T-helper 2 cell (primary cell): ENCODE measurements around the gene INTS7.
A peak's percentile ranks its signal among the peaks of the same experiment; 100 is the strongest.

Experiments used
- DNase-seq, 5 experiments: peaks; one replicate each; pipeline versions ENCODE4 v3.0.0 to v3.0.0-alpha.2; 2012 to 2022
- total RNA-seq, 2 donors: gene quantifications; one replicate each; lab custom pipeline; 2026; lab: John Stamatoyannopoulos, UW

INTS7 gene
- total RNA-seq = 5.9 to 18.1 reads per million in 2 donors

GRCh38 chr1:212035123-212035834 is at the start of gene INTS7, which contains the start of gene DTL:
Gene INTS7, minus strand, starts transcription at chr1:212035557. Its CDS starts 120 bp downstream, at chr1:212035437.
Gene DTL, plus strand, starts transcription at chr1:212035748. Its CDS starts 143 bp downstream, at chr1:212035891.
- DNase-seq = peak; percentile 94 to 99 (median 97)

- peak in 1 of 5 experiments; percentile 72 for DNase-seq
Measured at GRCh38 chr1:212082765-212083406, 47.5 kb upstream of the INTS7 start.

- no peak for DNase-seq
Measured at GRCh38 chr1:212078826-212079225, 43.5 kb upstream of the INTS7 start.

GRCh38 chr1:212077028-212077427 is 41.7 kb upstream of the INTS7 start:
- DNase-seq = peak in 1 of 5 experiments; percentile 6

- no peak for DNase-seq
Measured at GRCh38 chr1:212074856-212075255, 39.5 kb upstream of the INTS7 start.

GRCh38 chr1:212074313-212074712 is 39.0 kb upstream of the INTS7 start:
- no peak for DNase-seq

- DNase-seq = peak in 1 of 5 experiments; percentile 6
Measured at GRCh38 chr1:212073490-212073889, 38.1 kb upstream of the INTS7 start.

- DNase-seq = no peak
Measured at GRCh38 chr1:212072047-212072446, 36.7 kb upstream of the INTS7 start.

GRCh38 chr1:212070720-212071302 is 35.5 kb upstream of the INTS7 start:
- peak in 2 of 5 experiments; percentile 31 to 45 for DNase-seq

- no peak for DNase-seq
Measured at GRCh38 chr1:212067787-212068186, 32.4 kb upstream of the INTS7 start.

- peak in 1 of 5 experiments; percentile 34 for DNase-seq
Measured at GRCh38 chr1:212062832-212063438, 27.6 kb upstream of the INTS7 start.

GRCh38 chr1:212060632-212061472 is 25.5 kb upstream of the INTS7 start:
- DNase-seq = no peak

GRCh38 chr1:212055333-212055732 is 20.0 kb upstream of the INTS7 start:
- no peak for DNase-seq

- DNase-seq = no peak
Measured at GRCh38 chr1:212053993-212054392, 18.6 kb upstream of the INTS7 start.

GRCh38 chr1:212045981-212046380 is 10.6 kb upstream of the INTS7 start:
- DNase-seq = no peak

GRCh38 chr1:212044851-212045250 is 9.5 kb upstream of the INTS7 start:
- DNase-seq = no peak

GRCh38 chr1:212042436-212042835 is 7.1 kb upstream of the INTS7 start:
- no peak for DNase-seq

GRCh38 chr1:212040629-212041412 is 5.5 kb upstream of the INTS7 start:
- peak in 1 of 5 experiments; percentile 27 for DNase-seq

- peak in 1 of 5 experiments; percentile 26 for DNase-seq
Measured at GRCh38 chr1:212039622-212040021, 4.3 kb upstream of the INTS7 start.

- peak in 2 of 5 experiments; percentile 15 to 42 for DNase-seq
Measured at GRCh38 chr1:212037900-212038299, 2.5 kb upstream of the INTS7 start.
